SK-N-MC (cell line): ENCODE measurements around the gene TMEM87B.
"Not testable (repeated sequence)": the region's sequence is repeated elsewhere in the genome, so short reads cannot be mapped to it uniquely, and the experiment has no call there.

Experiments used
- EZH2 ChIP-seq: fragments of 200-600 bp; sonication (generic); IDR thresholded peaks from one replicate; pipeline ENCODE4 v1.6.1; 2017; ENCODE audit warnings: antibody characterized with exemption
- FOXP2 ChIP-seq: optimal IDR thresholded peaks from 2 replicates; pipeline ENCODE3; 2011; ENCODE audit warnings: mild to moderate bottlenecking, moderate library complexity; ENCODE audit not compliant: insufficient read depth; ENCODE audit errors: extremely low read length, control extremely low read depth
- POLR2AphosphoS5 ChIP-seq: IDR thresholded peaks from 2 replicates; pipeline ENCODE4 v1.6.1; 2012; ENCODE audit warnings: mild to moderate bottlenecking, low read depth, low read length, borderline replicate concordance

DNA sequence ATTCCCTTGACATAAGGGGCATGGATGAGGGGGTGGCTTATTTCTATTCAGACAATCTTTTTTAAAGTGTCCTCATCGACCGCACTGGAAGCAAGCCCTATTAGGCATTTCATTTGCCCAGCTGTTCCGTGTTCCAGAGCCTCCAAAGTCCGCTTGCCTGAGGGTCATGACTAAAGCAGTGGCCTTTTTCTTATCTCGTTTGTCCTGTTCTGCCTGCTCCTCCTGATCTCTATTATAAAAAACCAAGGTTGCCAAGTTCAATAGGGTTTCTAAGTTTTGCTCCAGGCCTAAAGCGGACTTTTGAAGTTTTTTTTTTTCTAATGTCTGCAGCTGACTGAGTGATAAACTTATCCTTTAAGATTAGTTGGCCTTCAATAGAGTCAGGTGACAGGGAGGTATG is 13.6 kb upstream of the TMEM87B start:
- TF ChIP-seq EZH2, POLR2AphosphoS5, FOXP2: not testable (repeated sequence)
